Measurements from ENCODE around the gene GLCCI1.
A peak's percentile ranks its signal among the peaks of the same experiment; 100 is the strongest.
"Not testable (repeated sequence)": the region's sequence is repeated elsewhere in the genome, so short reads cannot be mapped to it uniquely, and the experiment has no call there.

The GLCCI1 gene

GRCh38 chr7:8089036-8089780 lies 120.6 kb downstream of the GLCCI1 start:
- no peak for DNase-seq (ENCODE audit: low read depth in 2 of 3, low spot score in 2 of 3)

- DNase-seq (ENCODE audit: low read depth in 2 of 3, low spot score in 2 of 3), result no peak
These were observed 123.5 kb downstream of the GLCCI1 start for GRCh38 chr7:8092140-8092539.

- DNase-seq (ENCODE audit: low read depth in 2 of 3, low spot score in 2 of 3), result no peak
These were observed 125.9 kb downstream of the GLCCI1 start for GRCh38 chr7:8094164-8095140.

GRCh38 chr7:8101292-8101691 lies 132.7 kb downstream of the GLCCI1 start:
- DNase-seq (ENCODE audit: low read depth in 2 of 3, low spot score in 2 of 3), result not testable (repeated sequence)

- no peak for DNase-seq (ENCODE audit: low read depth in 2 of 3, low spot score in 2 of 3)
These were observed 134.7 kb downstream of the GLCCI1 start for GRCh38 chr7:8103282-8103681.

GRCh38 chr7:8105449-8106095 lies 137.0 kb downstream of the GLCCI1 start:
- no peak for DNase-seq (ENCODE audit: low read depth in 2 of 3, low spot score in 2 of 3)

- no peak for DNase-seq (ENCODE audit: low read depth in 2 of 3, low spot score in 2 of 3)
These were observed 140.8 kb downstream of the GLCCI1 start for GRCh38 chr7:8109196-8110022.

GRCh38 chr7:8111282-8111960 lies 142.8 kb downstream of the GLCCI1 start:
- DNase-seq (ENCODE audit: low read depth in 2 of 3, low spot score in 2 of 3), result no peak

GRCh38 chr7:8112685-8113084 lies 144.1 kb downstream of the GLCCI1 start:
- DNase-seq (ENCODE audit: low read depth in 2 of 3, low spot score in 2 of 3), result no peak

- no peak for DNase-seq (ENCODE audit: low read depth in 2 of 3, low spot score in 2 of 3)
These were observed 144.6 kb downstream of the GLCCI1 start for GRCh38 chr7:8113184-8113583.

GRCh38 chr7:8114175-8114574 lies 145.6 kb downstream of the GLCCI1 start:
- DNase-seq (ENCODE audit: low read depth in 2 of 3, low spot score in 2 of 3), result no peak

- DNase-seq (ENCODE audit: low read depth in 2 of 3, low spot score in 2 of 3), result no peak
These were observed 147.2 kb downstream of the GLCCI1 start for GRCh38 chr7:8115547-8116402.

- DNase-seq (ENCODE audit: low read depth in 2 of 3, low spot score in 2 of 3), result no peak
These were observed 148.6 kb downstream of the GLCCI1 start for GRCh38 chr7:8117195-8117594.

GRCh38 chr7:8119262-8119661 lies 150.7 kb downstream of the GLCCI1 start:
- no peak for DNase-seq (ENCODE audit: low read depth in 2 of 3, low spot score in 2 of 3)

- no peak for DNase-seq (ENCODE audit: low read depth in 2 of 3, low spot score in 2 of 3)
These were observed 151.9 kb downstream of the GLCCI1 start for GRCh38 chr7:8120390-8121058.

GRCh38 chr7:8121243-8121642 lies 152.6 kb downstream of the GLCCI1 start:
- no peak for DNase-seq (ENCODE audit: low read depth in 2 of 3, low spot score in 2 of 3)

- peak; percentile 43 to 65 (median 63) for DNase-seq (ENCODE audit: low read depth in 2 of 3, low spot score in 2 of 3)
These were observed 157.3 kb downstream of the GLCCI1 start for GRCh38 chr7:8125680-8126444.

GRCh38 chr7:8126601-8127167 lies 158.1 kb downstream of the GLCCI1 start:
- no peak for DNase-seq (ENCODE audit: low read depth in 2 of 3, low spot score in 2 of 3)
